ENCODE data around the gene RXRB. TPM values are rescaled to one million over a fixed set of nuclear protein-coding genes. Genes with fewer than 3 reads are reported as not detected.

The RXRB gene
- total and polyA plus RNA-seq, 2 donors (not counting 1 experiment from before 2014, with no cell fraction given): 88.3 to 99.9 TPM

GRCh38 chr6:33197431-33198048 lies 2.9 kb downstream of the RXRB start:
- ChIA-PET POLR2A (interaction anchor here (0.7 to 1.4 kb wide), 3 partner anchors 11 to 120 kb away, joined by 3 to 8 read pairs (median 3); partner anchors contain the start of genes RING1 and ZBTB22), CTCF (interaction anchor here (0.7 to 2.5 kb wide), 18 partner anchors 8 to 226 kb away, joined by 3 to 14 read pairs (median 4); partner anchors contain the start of genes HLA-DOA, RING1, RPS18 and VPS52)
- peaks cover 27 to 47% of the 10 kb centered on the region in 2 donors for H3K4me1 ChIP-seq (ENCODE audit: control insufficient read depth in 2 of 2, insufficient read depth in 2 of 2, low read length in 2 of 2)
- no peak overlapping the region for H3K4me3 ChIP-seq (ENCODE audit: control extremely low read depth in 1 of 5, extremely low read depth in 1 of 5, insufficient read depth in 1 of 5, low read depth in 2 of 5, low read length in 4 of 5)
- DNase-seq (peak; percentile 70), ATAC-seq (ENCODE audit: low read depth) (no peak)
- H2AFZ ChIP-seq (ENCODE audit: insufficient read depth, low read depth, low read length, poor library complexity, severe bottlenecking): no peak overlapping the region
- intact Hi-C loops (cut with micrococcal nuclease): loop anchor here (1.0 kb wide), 1 partner anchor 36 kb away; no protein-coding TSS in a partner anchor
- Mint-ChIP-seq H3K9me3 (ENCODE audit: insufficient read depth) (no peaks in the 10 kb centered on the region), H3K27ac (peak overlapping the region; percentile 66), H3K4me1 (peaks cover 60% of the 10 kb centered on the region), H3K4me3 (peak overlapping the region; percentile 52), H3K27me3 (no peaks in the 10 kb centered on the region)
- peaks cover 25% of the 10 kb centered on the region for H4K20me1 ChIP-seq (ENCODE audit: control insufficient read depth, insufficient read depth, low read length, poor library complexity, severe bottlenecking)
- TF ChIP-seq CTCF (IDR thresholded peaks at IDR 0.05) (peak; percentile 77), EZH2 (IDR thresholded peaks at IDR 0.05; ENCODE audit: borderline replicate concordance, insufficient read depth, low read depth, low read length, poor library complexity, severe bottlenecking) (no peak)
- H3K79me2 ChIP-seq (ENCODE audit: control insufficient read depth, insufficient read depth, low read length): peaks cover 48% of the 10 kb centered on the region
- no peak overlapping the region for H3K27ac ChIP-seq (ENCODE audit: low read length in 2 of 2)
- H3K36me3 ChIP-seq (replicated peaks in 1 of 2; ENCODE audit: control extremely low read depth in 1 of 2, control insufficient read depth in 1 of 2, extremely low read depth in 1 of 2, insufficient read depth in 2 of 2, low read length in 1 of 2): peaks cover 0 to 44% of the 10 kb centered on the region in 2 experiments
- 65% methylated on average over 4 of the region's 12 CpGs for WGBS (ENCODE audit: insufficient coverage)
- no peak overlapping the region for H3K4me2 ChIP-seq (replicated peaks; ENCODE audit: low read depth, low read length, poor library complexity, severe bottlenecking)
- H3K27me3 ChIP-seq (replicated peaks in 1 of 4; ENCODE audit: control extremely low read depth in 1 of 4, control insufficient read depth in 3 of 4, insufficient read depth in 4 of 4, low read length in 3 of 4): peaks cover 0 to 3% (median 0%) of the 10 kb centered on the region in 4 experiments
- no peaks in the 10 kb centered on the region for H3K9me3 ChIP-seq (ENCODE audit: control extremely low read depth in 1 of 3, control insufficient read depth in 2 of 3, insufficient read depth in 1 of 3, low read length in 2 of 3)
- H3K9ac ChIP-seq (ENCODE audit: low read length): no peak overlapping the region

Measured in B cell (primary cell).